Stimulated activated CD4-positive, alpha-beta T cell treated with anti-CD3 and anti-CD28 coated beads, TNF-alpha, amount 100 ng/mL, for 48 hours (primary cell): Measurements from ENCODE around the gene PCYT1B.
A peak's percentile ranks its signal among the peaks of the same experiment; 100 is the strongest.

ENCODE experiments used
- DNase-seq, 3 donors: peaks; one replicate each; pipeline ENCODE4 v3.0.0-alpha.2; 2020; ENCODE audit warnings: low read depth in 3 of 3

The PCYT1B gene

GRCh38 chrX:24526616-24527015 is 120.5 kb downstream of the PCYT1B start:
- DNase-seq = no peak

DNA sequence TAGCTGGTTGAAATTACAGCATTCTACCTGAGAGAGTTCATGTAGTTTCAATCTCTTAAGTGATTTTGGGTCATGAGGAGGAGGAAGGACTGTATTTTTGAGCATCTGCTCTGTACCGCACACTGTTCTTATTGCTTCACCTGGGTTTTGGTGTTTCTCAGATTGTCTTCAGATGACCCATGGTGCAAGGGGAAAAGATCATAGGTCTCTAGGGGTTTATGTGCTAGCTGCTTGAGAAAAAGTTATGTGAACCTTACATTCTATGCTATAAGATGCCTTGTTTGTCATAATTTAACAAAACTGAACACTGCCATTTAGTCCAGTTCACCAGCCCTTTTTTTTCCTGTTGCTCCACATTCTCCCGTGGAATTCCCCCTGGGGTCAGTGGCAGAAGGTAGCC is 121.7 kb downstream of the PCYT1B start:
- no peak for DNase-seq

DNA sequence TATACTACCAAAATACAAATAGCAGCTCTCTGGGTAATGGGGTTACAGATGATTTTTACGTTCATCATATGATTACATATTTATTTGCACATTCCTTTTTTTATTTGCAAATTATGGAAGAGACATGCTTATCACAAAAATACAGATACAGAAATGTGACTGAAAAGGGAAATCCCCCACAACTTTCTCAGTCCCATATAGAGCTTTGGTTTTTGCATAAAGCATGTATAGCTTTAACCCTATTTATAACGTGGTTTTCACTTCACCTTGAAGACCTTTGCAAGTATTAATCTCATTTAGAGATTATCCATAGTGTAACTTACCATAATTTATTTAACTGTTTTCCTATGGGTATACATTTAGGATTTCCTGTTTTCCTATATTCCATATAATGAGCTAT is 126.7 kb downstream of the PCYT1B start:
- DNase-seq = no peak

GRCh38 chrX:24515447-24515846 is 131.7 kb downstream of the PCYT1B start:
- no peak for DNase-seq

DNA sequence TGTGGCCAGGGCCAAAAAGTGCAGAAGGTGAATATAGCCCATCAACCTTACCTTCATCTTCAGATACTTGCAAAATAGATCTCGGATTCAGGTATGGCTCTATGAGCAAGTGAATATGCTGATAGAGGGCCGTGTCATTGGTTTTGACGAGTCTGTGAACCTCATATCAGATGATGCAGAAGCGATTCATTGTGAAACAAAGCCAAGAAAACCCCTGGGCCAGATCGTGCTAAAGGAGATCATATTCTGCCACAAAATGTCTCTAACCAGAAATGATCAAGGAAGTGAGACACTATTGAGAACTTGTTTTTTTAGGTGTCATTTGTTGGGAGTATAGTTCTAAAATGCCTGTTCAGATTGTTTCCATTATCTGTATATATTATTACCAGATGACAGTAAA is 133.7 kb downstream of the PCYT1B start:
- peak; percentile 8 to 24 (median 19) for DNase-seq

- no peak for DNase-seq
Measured at GRCh38 chrX:24508375-24508774, 138.8 kb downstream of the PCYT1B start.
